CD4-positive, alpha-beta T cell treated with Interleukin-10 for 1 hour (primary cell): ENCODE measurements around the gene RSPH3.

Experiments used
- DNase-seq: peaks from one replicate; pipeline ENCODE4 v3.0.0-alpha.2; 2020

The RSPH3 gene

GRCh38 chr6:158924499-158925455 is 75.2 kb downstream of the RSPH3 start:
- DNase-seq = no peak

- no peak for DNase-seq
These were observed 76.0 kb downstream of the RSPH3 start for GRCh38 chr6:158923805-158924498.
